ENCODE results near the gene DHRS3.

Gene DHRS3

DNA sequence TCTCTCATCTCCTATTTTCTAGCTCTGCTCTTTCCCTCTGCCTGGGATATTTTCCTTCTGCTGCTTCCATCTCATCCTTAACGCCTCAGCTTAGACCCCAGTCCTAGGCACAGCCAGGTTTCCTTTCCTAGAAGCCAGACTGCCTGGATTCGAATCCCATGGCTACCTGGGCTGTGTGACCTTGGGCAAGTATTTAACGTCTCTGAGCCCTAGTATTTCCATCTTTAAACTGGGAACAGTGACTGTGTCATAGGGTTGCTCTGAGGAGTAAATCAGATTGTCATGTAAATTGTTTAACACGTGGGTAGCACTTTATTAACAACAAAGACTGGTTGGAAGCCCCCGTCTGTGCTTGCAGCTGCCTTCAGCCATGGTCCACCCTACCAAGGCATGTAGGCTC, 18.4 kb downstream of the DHRS3 start:
- DNase-seq (ENCODE audit: low read depth in 2 of 2) = no peak

DNA sequence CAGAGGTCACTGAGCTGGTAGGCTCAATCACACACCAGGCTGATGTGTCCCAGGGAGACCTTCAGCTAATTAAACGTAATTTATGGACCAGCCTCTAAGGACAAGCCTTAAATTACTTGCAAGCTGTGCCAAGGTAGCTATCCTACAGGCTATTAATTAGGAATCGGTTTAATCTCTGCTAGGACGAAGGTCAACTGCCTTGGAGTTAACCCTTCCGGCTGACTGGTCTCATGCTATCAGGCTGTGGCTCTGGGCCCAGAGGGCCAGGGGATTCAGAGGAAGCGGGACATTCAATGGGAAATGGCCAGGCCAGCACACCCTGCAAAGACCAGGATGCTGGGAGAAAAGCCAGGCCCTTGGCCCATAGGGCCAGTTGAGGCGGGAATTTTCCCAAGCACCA, 19.0 kb downstream of the DHRS3 start:
- no peak for DNase-seq (ENCODE audit: low read depth in 2 of 2)

DNA sequence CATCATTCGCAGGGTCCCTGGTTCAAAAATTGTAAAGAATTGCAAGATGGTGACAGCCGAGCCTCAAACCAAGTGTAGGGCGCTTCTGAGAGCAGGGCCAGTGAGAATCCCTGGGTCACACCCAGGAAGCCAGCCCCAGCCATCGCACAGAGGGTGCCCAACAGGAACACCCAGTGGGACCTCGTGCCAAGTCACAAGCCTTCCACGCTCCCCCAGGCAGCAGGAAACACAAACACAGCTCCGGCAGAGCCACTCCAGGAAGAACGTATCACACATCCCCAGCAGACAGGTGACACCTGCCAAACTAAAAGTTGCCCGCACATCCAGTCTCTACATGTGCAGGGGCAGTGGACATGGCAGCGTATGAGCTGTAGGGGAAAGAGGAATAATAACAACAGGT, 20.2 kb downstream of the DHRS3 start:
- DNase-seq (ENCODE audit: low read depth in 2 of 2) = no peak

DNA sequence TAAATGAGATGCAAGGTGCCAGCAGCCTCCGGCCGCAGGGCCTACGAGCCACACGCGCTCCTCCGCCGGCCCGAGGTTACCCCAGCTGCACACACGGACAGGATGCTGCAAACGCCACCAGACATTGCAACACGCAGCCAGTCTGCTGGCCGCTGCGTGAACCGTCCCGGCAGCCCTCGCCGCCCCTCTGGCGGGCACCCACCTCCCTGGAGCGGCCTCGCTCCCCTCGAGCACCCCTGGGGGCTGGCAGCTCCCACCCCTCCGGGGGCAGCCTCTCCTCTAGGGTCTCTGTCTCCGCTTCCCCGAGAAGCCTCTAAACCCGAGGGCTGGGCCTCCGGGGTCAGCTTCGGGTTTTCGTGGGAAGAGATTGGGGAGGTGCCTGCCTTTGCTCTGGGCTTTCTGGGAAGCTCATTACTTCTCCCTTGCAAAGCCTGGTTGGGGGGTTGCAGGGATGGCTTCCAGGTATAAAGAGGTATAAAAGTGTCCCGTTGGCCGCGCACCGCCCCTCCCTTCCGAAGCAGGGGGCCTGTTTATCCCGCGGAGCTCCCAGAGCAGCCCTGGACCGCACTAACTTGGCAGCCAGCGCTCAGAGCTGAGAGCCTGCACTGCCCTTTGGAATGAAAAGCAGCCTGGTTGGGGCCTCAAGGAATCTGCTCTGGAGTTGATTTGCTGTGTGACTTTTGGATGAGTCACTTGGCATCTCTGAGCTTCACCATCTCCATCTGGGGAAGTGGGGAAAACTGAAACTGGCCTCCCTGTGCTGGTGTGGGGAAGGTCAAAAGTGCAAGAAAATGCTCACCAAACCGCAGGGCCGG, 21.8 kb downstream of the DHRS3 start:
- DNase-seq (ENCODE audit: low read depth in 2 of 2) = no peak

DNA sequence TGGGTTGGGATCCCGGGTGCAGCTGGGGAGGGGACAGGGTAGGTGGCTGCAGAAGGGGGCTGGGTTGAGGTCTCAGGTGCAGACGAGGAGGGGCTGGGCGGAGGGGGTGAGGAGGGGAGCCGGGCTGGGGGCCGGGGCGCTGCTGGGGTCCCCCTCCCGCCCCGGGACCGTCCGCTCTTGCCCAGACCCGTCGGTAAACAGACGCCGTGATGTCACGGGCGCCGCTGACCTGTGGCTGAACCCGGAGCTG, 22.3 kb downstream of the DHRS3 start:
- no peak for DNase-seq (ENCODE audit: low read depth in 2 of 2)

DNA sequence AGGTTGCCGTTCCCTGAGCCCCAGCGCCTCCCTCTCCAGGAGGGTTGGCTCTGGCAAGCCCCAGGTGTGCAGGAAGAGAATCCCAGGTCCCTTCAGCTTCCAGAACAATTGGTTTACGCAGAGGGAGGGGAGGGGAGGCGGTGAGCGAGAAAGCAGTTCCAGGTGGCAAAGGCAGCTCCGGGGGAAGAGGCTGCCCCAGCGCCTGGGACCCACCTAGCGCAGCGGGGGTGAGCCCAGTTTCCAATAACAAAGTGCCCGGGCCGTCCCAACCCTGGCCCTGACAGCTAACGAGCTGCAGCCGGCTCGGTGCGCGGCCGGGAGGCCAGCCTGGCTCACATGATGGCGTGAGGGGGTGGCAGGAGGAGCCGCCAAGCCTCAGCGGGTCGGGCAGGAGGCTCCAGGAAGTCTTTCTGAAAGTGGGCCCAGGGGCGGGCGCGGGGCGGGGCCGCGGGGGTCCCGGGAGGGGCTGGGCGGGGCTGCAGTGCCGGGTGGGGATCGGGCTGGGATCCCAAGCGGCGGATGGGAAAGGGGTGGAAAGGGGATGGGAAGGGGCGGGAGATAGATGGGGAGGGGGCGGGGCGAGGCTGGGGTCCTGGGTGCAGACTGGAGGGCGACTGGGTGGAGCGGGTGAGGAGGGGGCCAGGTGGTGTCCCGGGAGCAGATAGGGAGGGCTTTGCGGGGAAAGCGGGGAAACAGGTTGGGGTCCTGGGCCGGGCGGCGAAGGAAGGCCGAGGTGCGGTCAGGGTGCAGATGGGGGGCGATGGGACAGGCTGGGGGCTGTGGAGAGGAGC, 22.8 kb downstream of the DHRS3 start:
- no peak for DNase-seq (ENCODE audit: low read depth in 2 of 2)

DNA sequence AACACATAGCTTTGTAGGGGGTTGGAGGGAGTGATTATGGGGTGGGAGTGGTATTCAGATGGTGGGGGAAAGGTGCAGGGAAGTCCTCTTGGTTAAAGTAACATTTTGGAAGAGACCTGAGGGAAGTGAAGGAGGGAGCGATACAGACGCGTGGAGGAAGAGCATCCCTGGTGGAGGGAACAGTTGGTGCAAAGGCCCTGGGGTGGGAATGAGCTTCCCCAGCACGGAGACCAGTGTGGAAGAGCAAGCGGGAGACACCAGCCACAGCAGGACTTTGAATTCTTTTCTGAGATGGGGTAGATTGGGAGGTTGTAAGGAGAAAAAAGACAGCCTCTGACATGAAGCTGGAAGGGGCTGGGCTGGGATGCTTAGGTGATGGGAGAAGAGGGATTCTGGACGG, 23.5 kb downstream of the DHRS3 start:
- no peak for DNase-seq (ENCODE audit: low read depth in 2 of 2)

DNA sequence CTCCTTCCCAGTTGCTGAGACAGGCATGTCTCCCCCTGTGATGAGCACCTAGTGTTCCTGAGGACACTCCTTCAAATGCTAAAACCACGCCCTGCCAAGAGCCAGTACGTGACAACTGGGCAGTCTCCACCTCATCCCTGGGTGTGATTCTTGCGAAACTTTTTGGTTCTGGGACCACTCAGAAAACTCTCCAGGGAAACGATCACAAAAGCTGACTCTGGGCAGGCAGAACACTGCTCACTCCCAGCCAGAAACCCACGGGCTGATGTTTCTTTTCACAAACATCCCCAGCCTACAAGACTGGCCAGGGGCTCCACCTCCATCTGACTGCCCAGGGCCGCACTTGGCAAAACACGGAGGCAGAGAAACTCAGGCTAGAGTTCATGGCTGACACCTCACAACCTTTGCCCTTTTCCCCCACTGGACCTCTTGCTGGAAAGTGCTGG, 24.4 kb downstream of the DHRS3 start:
- no peak for DNase-seq (ENCODE audit: low read depth in 2 of 2)

DNA sequence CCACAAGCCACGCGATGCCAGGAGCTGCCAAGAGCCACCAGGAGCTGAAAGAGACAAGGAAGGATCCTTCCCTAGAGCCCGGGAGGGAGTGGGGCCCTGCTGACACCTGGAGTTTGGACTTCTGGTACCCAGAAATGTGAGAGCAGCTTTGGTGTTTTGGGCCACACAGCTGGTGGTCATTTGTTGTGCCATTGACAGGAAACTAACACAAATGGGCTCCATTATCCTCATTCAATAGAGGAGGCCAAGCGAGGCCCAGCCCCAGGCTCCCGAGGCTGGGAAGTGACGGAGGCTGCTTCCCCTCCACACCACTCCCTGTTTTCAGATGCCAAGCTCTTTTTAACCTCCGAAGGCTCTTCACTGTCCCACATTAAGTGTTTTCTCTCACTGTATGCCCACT, 25.5 kb downstream of the DHRS3 start:
- no peak for DNase-seq (ENCODE audit: low read depth in 2 of 2)

DNA sequence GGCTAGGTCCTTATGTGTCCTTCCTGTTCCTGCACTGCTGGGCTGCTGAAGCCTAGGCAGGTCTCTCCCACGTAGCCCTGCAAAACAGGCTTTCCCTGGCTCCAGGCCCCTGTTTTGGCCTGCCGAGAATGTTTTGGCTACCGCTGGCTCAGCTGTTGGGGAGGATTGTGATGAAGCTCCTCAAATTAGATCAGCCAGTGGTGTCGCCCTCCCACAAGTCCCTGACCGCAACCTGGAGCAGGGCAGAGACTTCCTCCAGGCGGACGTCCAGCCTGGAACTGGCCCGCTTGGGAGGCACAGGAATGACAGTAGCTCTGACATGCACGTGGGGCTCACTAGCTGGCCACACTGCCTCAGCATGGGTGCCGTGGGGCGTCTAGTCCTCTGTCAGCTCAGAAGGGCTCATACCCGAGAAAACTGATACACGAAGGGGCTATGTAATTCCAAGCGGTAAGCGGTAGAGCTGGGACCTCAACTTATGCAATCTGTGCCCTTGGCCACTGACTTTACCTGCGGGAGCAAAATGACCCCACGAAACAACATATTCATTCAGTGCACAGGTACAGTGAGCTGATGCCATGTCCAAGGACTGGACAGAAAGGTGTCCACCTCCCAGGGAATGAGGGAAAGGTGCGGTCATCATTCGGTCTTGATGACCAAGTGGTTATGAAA, 26.6 kb downstream of the DHRS3 start:
- DNase-seq (ENCODE audit: low read depth in 2 of 2) = no peak

DNA sequence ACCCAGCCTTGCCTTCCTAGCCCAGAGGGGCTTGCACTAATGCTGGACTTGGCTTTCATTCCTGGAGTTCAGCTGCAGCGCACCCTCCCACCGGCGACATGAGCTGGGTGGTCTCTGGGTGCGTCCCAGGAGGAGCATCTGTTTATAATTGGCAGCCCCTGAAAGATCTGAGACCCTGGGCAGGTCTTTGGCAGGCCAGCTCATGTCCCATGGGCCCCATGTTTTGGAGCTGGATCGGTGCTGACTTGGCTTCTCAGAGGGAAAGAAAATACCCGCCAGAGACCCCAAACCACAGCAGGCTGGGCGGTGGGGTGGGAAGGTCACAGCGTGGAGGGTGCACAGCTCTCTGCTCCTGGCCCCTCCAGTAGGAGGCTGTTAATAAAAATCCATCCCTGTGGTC, 29.3 kb downstream of the DHRS3 start:
- DNase-seq (ENCODE audit: low read depth in 2 of 2) = no peak

DNA sequence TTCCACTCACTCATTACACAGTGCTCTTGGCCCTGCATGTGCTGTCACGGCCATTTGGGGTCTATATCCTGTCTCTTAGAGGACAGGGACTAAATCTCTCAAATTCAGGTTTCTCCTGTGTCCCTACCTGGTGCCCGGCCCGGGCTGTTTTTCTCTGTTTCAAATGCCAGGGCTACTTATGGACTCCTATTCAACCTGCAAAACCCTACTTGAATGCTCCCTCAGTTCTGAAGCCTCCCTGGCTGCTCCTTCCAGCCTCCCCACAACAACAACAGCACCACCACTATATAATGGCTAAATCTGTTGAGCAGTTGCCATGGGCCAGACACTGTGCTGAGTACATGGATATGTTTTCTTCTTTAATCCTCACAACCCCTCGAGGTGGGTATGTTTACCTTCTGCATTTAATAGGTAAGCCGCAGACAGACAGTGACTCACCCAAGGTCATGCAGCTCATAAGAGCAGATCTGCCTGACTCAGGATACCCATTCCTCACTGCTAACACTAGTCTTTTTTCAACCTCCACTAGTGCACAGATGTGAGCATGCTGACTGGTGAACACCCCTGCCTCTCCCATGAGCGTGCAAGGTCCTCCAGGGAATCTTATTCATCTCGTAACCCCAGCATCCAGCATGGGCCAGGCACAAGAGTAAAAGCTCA, 29.9 kb downstream of the DHRS3 start:
- DNase-seq (ENCODE audit: low read depth in 2 of 2) = no peak

DNA sequence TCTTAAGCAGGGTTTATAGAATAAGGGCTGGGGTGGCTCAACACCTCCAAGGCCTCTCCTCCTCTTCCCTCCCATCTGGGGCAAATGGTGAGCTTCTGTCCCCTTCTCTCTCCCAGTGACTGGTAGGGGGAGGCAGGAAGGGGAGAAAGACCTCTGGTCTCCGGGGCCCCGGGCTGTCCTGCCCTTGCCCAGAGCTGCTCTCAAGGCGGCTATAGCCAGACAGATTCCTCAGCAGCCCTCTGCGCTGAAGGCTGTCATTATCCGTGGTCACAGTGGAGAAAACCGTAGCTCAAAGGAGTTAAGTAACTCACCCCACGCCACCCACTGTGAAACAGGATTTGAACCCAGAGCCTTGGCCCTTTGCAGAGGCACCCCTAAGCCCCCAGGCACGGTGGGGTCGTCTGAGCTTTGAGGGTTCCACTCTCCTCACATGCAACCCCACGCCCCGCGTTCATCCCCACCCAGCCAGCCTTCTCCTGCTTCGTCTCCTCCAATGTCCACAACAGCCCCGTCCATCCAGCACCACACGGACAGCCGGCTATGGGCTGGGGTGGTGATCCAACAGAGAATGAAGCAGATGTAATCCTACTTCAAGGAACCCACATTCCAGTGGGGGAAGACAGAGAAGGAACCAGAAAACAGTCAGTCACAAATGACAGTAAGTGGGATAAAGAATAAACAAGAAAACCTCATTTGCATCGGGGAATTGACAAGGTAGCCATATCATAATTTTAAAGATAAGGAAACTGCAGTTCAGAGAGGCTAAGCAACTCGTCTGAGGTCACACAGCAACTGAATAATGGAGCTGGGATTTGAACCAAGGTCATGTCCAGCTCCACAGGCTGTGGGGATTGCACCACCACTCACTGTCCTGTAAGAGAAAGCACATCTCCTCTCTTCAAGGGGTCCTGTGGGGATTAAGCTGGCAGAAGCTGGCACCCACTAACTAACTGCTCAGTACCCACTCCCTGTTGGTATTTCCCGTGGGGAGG, 31.8 kb downstream of the DHRS3 start:
- no peak for DNase-seq (ENCODE audit: low read depth in 2 of 2)

DNA sequence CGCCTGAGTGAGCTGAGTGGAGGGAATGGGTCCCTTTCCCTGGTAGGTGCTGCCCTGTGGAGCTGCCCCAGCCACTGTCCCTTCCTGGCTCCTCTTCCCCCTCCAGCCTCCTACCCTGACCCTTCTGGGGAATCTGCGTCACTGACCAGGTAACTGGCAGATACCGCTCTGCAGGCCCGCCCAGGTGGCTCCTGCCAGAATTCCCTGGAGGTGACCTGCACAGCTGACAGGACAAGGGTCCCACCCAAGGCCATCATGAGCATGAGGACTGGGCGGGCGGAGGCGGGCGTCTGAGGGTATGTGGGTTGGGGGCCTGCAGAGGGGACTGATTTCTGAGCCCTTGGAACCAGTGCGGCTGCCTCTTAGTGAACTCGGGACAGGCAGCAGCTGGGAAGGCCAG, 32.5 kb downstream of the DHRS3 start:
- DNase-seq (ENCODE audit: low read depth in 2 of 2) = no peak

DNA sequence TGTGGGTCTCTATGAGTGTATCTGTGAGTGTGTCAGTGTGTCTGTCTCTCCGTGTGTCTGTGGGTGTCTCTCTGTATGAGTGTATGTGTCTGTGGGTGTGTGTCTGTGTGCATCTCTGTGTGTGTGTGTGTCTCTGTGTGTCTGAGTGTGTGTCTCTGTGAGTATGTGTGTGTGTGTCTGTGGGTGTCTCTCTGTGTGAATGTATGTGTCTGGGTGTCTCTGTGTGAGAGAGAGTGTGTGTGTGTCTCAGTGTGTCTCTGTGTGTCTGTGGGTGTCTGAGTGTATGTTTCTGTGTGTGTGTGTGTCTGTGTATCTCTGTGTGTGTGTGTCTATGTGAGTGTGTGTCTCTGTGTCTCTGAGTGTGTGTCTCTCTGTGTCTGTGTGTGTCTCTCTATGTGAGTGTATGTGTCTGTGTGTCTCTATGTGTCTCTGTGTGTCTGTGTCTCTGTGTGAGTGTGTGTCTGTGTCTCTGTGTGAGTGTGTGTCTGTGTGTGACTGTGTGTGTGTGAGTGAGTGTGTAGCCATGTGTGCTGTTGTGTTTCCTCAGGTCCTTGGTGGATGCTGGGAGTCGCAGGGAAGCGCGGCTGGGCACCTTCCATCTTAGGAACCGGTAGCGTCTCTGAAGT, 33.0 kb downstream of the DHRS3 start:
- no peak for DNase-seq (ENCODE audit: low read depth in 2 of 2)

DNA sequence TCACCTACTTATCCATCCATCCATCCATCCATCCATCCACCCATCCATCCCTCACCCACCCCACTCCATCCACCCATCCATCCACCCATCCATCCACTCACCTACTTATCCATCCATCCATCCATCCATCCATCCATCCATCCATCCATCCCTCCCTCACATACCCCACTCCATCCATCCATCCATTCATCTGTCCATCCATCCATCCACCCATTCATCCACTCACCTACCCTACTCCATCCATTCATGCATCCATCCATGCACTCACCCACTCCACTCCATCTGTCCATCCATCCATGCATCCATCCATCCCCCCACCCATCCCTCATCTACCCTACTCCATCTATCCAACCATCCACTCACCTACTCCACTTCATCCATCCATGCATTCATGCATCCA, 34.5 kb downstream of the DHRS3 start:
- no peak for DNase-seq (ENCODE audit: low read depth in 2 of 2)

DNA sequence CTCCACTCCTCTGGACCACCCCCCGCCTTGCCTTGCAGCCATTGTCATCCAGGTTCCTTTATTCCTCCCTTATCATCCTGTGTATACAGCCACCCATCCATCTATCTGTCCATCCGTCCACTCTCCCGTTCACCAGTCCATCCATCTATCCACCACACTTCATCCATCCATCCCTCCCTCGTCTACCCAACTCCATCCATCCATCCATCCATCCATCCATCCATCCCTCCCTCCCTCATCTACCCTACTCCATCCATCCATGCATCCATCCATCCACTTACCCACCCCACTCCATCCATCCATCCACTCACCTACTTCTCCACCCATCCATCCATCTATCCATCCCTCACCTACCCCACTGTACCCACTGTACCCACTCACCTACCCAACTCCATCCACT, 35.4 kb downstream of the DHRS3 start:
- no peak for DNase-seq (ENCODE audit: low read depth in 2 of 2)

DNA sequence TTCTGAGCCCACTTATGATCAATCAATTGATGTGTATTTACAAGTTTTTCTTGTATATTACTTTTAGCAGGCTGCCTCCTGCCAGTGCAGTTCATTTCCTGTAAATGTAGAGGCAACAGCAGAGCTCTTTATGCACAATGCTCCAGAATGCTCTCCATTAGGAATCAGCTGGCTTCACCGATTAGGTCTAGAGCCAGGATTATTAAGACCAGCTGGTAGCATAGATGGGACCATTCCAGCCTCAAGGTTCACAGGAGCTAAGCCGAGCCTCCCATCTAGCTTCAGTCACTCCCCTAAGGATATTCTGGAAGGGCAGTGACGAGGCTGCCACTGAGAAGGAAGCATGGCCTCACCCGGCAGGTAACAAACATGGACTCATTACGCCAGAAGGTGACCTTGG, 36.8 kb downstream of the DHRS3 start:
- DNase-seq (ENCODE audit: low read depth in 2 of 2) = no peak

DNA sequence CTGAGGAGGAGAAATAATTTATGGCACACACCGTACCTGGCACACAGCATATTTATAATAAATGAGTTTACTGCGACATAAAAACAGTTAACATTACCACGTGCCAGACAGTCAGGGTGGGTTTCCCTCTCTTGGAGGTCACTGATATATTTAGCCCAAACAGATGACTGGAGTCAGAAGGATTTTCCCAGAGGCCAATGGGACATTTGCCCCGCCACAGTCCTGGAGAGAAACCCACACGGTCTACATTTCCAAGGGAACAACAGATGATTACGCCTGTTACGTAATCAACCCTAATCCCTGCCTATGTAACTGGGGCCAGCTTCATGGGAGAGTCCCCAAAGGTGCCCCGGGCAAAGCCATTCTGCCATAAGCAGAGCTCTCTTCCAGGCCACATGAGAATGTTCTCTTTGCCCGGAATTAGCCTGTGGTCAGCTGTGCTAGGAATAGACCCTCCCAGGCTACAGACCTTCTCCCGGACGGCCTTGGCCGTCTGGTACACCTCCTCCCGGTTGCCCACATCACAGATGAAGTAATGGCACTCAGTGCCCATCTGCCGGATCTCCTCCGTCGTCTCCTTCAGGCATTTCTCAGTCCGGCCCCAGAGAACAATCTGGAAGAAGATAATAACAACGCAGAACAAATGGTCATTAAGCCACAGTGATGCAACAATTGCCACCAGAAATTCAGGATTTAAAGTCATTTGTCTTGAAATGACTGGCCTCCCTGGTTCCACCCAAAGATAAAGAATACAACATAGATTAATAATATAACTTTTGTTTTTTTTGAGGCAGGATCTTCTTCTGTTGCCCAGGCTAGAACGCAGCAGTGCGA, 37.7 kb downstream of the DHRS3 start:
- no peak for DNase-seq (ENCODE audit: low read depth in 2 of 2)

DNA sequence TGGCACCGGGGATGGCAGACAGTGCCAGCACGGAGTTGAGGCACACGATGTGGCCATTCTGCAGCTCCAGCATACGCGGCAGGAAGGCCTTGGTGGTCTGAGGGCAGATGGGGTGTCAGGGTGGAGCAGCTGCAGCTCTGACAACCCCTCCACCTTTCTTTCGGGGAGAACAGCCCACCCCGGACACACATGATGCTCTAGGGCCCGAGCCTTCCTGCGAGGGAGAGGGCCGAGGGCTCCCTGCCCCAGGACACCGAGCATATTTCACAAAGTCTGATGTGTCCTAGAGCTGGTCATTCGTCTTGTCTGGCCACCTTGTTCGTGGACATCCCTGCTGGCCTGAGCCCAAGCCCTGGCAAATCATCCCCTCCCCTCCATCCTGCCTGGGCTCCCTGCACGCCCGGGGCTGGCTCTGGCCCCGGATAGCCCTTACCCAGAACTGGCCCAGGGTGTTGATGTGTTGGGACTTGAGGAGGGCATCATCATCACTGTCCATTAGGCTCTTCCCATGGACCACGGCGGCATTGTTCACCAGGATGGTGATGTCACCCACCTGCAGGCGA, 39.1 kb downstream of the DHRS3 start:
- no peak for DNase-seq (ENCODE audit: low read depth in 2 of 2)

All from stimulated activated CD8-positive, alpha-beta memory T cell treated with anti-CD3 and anti-CD28 coated beads, Interleukin-15, amount 100 ng/mL, for 4 hours (primary cell).